ENCODE measurements around the gene FGD2. TPM values are rescaled to one million over a fixed set of nuclear protein-coding genes. Genes with fewer than 3 reads are reported as not detected.

Gene FGD2
- total and polyA plus RNA-seq, 9 of the 15 experiments (the other 6 are each of a cell fraction or from before 2014, with no cell fraction given), result 0.09 TPM; not detected in 8

GRCh38 chr6:37029249-37029971 lies 24.0 kb downstream of the FGD2 start (continued):
- no peak for TF ChIP-seq ZNF518B (CRISPR knock-in tag; IDR thresholded peaks at IDR 0.05)
- TF ChIP-seq LARP7 (IDR thresholded peaks at IDR 0.05), result no peak
- TF ChIP-seq ZBED1 (IDR thresholded peaks at IDR 0.05), result no peak
- TF ChIP-seq ZNF146 (CRISPR knock-in tag; IDR thresholded peaks at IDR 0.05; ENCODE audit: unreplicated experiment), result no peak
- no peak for TF ChIP-seq POLR2A (conservative IDR thresholded peaks at IDR 0.05)
- TF ChIP-seq CHCHD3 (CRISPR knock-in tag; IDR thresholded peaks at IDR 0.05), result no peak
- no peak for TF ChIP-seq U2AF1 (optimal IDR thresholded peaks at IDR 0.05; ENCODE audit: low read depth, low read length)
- no peak for TF ChIP-seq ZBTB43 (CRISPR knock-in tag; IDR thresholded peaks at IDR 0.05)
- no peak for TF ChIP-seq PHF20 (IDR thresholded peaks at IDR 0.05; ENCODE audit: partially characterized antibody)
- no peak for TF ChIP-seq ZNF280B (CRISPR knock-in tag; IDR thresholded peaks at IDR 0.05)
- TF ChIP-seq MXD1 (CRISPR knock-in tag; IDR thresholded peaks at IDR 0.05; ENCODE audit: borderline replicate concordance, poor library complexity, severe bottlenecking), result no peak
- peak; percentile 98 for TF ChIP-seq JUN (IDR thresholded peaks at IDR 0.05; ENCODE audit: borderline replicate concordance, low read depth, low read length)
- TF ChIP-seq JUN (CRISPR knock-in tag; IDR thresholded peaks at IDR 0.05; ENCODE audit: borderline replicate concordance), result peak; percentile 95
- no peak for TF ChIP-seq HSF4 (CRISPR knock-in tag; IDR thresholded peaks at IDR 0.05; ENCODE audit: borderline replicate concordance)
- TF ChIP-seq TOE1 (IDR thresholded peaks at IDR 0.05; ENCODE audit: borderline replicate concordance), result peak; percentile 78
- no peak for TF ChIP-seq TOE1 (CRISPR knock-in tag; IDR thresholded peaks at IDR 0.05; ENCODE audit: borderline replicate concordance, low read depth)
- no peak for TF ChIP-seq RHOXF2B (CRISPR knock-in tag; conservative IDR thresholded peaks at IDR 0.05)
- TF ChIP-seq ZBTB2 (IDR thresholded peaks at IDR 0.05), result peak; percentile 79; the same call in 1 of the 2 replicates
